Spinal cord (tissue), 10 donors: ENCODE data around the gene MPL. TPM values are rescaled to one million over a fixed set of nuclear protein-coding genes. Genes with fewer than 3 reads are reported as not detected.
A peak's percentile ranks its signal among the peaks of the same experiment; 100 is the strongest.
"Not testable (repeated sequence)": the region's sequence is repeated elsewhere in the genome, so short reads cannot be mapped to it uniquely, and the experiment has no call there.

ENCODE experiments used
- DNase-seq, 6 donors: peaks; one replicate each; pipeline versions ENCODE4 v3.0.0 to v3.0.0-alpha.2; 2013 to 2015; ENCODE audit warnings: low spot score in 6 of 6, low read depth in 4 of 6
- H3K27ac ChIP-seq: one replicate; pipeline ENCODE4 v1.5.1; 2013; ENCODE audit warnings: low read depth, low read length, control low read depth
- H3K27me3 ChIP-seq: one replicate; pipeline ENCODE4 v1.6.1; 2013; ENCODE audit warnings: low read length; ENCODE audit not compliant: control insufficient read depth, insufficient read depth
- H3K36me3 ChIP-seq: one replicate; pipeline ENCODE4 v1.6.1; 2013; ENCODE audit warnings: low read length; ENCODE audit not compliant: control insufficient read depth, insufficient read depth
- H3K4me1 ChIP-seq: one replicate; pipeline ENCODE4 v1.6.1; 2013; ENCODE audit warnings: low read length; ENCODE audit not compliant: control insufficient read depth, insufficient read depth
- H3K4me3 ChIP-seq: one replicate; pipeline ENCODE4 v1.5.1; 2013; ENCODE audit warnings: low read depth, low read length, control low read depth
- H3K9me3 ChIP-seq: one replicate; pipeline ENCODE4 v1.6.1; 2013; ENCODE audit warnings: low read length; ENCODE audit not compliant: control insufficient read depth, insufficient read depth
- WGBS: methylation state at CpG from one replicate; pipeline ENCODE4 v1.1.5; 2013; ENCODE audit warnings: missing lambda C conversion rate; ENCODE audit not compliant: insufficient coverage; 5-methylcytosine and 5-hydroxymethylcytosine counted together
- polyA plus RNA-seq, 2 donors: library from polyadenylated mRNA; unstranded; fragments of 120-200 nt; gene quantifications; one replicate each; pipeline ENCODE4 v1.2.1, GENCODE V29; 2013; ENCODE audit not compliant: insufficient read length in 2 of 2
- total RNA-seq, 2 donors: library from RNA; depleted of rRNA in 1 of 2; stranded (reverse); fragments of 120-200 nt in 1 of 2; fragments of >200 nt in 1 of 2; gene quantifications; one replicate each; pipeline versions ENCODE4 v1.2.3 to v1.2.4, GENCODE V29; 2013 to 2014
- donor health status: healthy.

MPL gene
- total and polyA plus RNA-seq, 4 donors, result 0.11 to 1.2 (median 0.40) TPM

DNA sequence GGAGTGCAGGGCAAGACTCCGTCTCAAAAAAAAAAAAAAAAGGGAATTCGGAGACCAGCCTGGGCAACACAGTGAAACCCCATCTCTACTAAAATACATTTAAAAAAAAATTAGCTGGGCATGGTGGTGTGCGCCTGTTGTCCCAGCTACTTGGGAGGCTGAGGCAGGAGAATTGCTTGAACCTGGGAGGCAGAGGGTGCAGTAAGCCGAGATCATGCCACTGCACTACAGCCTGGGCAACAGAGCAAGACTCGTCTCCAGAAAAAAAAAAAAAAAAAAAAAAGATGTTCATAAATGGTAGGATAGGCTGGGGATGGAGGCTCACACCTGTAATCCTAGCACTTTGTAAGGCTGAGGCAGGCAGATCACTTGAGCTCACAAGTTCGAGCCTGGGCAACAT is 32.2 kb downstream of the MPL start:
- not testable (repeated sequence) for H3K4me3 ChIP-seq, H3K9me3 ChIP-seq, H3K27me3 ChIP-seq, DNase-seq, H3K27ac ChIP-seq
- Histone ChIP-seq H3K4me1 (peaks cover 31% of the 10 kb centered on the region), H3K36me3 (peaks cover 22% of the 10 kb centered on the region)
- 93% methylated on average over 3 of the region's 6 CpGs for WGBS

DNA sequence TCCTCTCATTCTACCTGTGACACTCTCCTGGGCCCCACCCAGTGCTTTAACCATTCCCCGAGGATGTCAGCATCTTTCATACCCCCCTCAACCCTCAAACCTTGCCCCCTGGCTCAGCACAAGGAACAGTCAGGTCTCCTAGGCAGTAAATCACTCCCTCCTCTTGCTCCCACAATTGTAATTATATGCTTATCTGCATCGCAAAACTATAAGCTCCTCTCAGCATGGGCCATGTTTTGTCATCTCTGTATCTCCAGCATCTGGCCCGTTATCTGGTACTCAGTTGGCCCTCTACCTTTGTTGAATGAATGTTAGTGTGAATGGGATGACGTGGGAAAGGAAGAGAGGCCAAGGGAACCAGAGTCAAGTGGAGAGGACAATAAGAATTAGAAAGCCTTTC is 32.9 kb downstream of the MPL start:
- no peak for DNase-seq
- peaks cover 14% of the 10 kb centered on the region for H3K36me3 ChIP-seq
- no peaks in the 10 kb centered on the region for H3K27me3 ChIP-seq
- H3K9me3 ChIP-seq, result no peaks in the 10 kb centered on the region
- 73% methylated on average over 2 of the region's 4 CpGs for WGBS
- peaks cover 31% of the 10 kb centered on the region for H3K4me1 ChIP-seq
- no peak overlapping the region for H3K27ac ChIP-seq
- no peak overlapping the region for H3K4me3 ChIP-seq

GRCh38 chr1:43372172-43372571 is 34.6 kb downstream of the MPL start:
- 100% methylated on average over 2 of the region's 5 CpGs for WGBS
- Histone ChIP-seq H3K27ac (no peak overlapping the region), H3K9me3 (no peaks in the 10 kb centered on the region), H3K4me1 (peaks cover 17% of the 10 kb centered on the region), H3K4me3 (no peak overlapping the region), H3K36me3 (peaks cover 2% of the 10 kb centered on the region), H3K27me3 (no peaks in the 10 kb centered on the region)
- DNase-seq, result no peak

GRCh38 chr1:43373066-43373940 is 35.7 kb downstream of the MPL start:
- H3K4me1 ChIP-seq, result peaks cover 9% of the 10 kb centered on the region
- no peak overlapping the region for H3K27ac ChIP-seq
- no peak overlapping the region for H3K4me3 ChIP-seq
- 69% methylated on average over 4 of the region's 4 CpGs for WGBS
- no peaks in the 10 kb centered on the region for H3K27me3 ChIP-seq
- H3K9me3 ChIP-seq, result no peaks in the 10 kb centered on the region
- H3K36me3 ChIP-seq, result peaks cover 2% of the 10 kb centered on the region
- DNase-seq, result no peak

DNA sequence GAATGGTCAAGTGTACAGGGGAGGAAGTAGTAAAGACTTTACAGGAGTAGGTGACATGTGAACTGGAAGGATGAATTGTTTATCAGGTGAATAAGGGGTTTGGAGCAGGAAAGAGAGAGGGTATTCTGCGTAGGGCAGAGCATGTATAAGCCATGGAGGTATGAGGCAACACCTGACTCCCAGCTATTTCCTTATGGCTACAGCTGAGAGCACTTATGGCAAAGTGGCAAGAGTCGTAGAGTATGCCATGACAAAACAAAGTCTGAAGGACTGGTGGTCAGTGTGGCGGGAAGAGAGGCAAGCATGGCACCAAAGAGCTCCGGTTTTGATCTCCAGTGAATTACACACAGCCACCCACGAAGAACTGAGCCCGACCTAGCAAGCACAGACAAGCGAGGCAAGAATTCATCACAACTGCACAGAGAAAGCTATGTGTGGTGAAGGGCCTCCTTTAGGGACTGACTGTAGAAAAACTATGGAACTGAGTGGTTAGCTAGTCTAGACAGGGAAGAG is 39.2 kb downstream of the MPL start:
- WGBS, result 96% methylated on average over 3 of the region's 7 CpGs
- H3K27ac ChIP-seq, result no peak overlapping the region
- H3K36me3 ChIP-seq, result peaks cover 3% of the 10 kb centered on the region

GRCh38 chr1:43377831-43378230 is 40.2 kb downstream of the MPL start:
- Histone ChIP-seq H3K27me3 (no peaks in the 10 kb centered on the region), H3K36me3 (peaks cover 3% of the 10 kb centered on the region), H3K27ac (no peak overlapping the region), H3K9me3 (no peaks in the 10 kb centered on the region), H3K4me3 (no peak overlapping the region), H3K4me1 (peaks cover 12% of the 10 kb centered on the region)
- no CpG with 5 or more reads among the region's 1 CpG for WGBS
- no peak for DNase-seq

More for the DNA sequence above, 39.2 kb downstream of the MPL start:
- DNase-seq, result no peak
- Histone ChIP-seq H3K27me3 (no peaks in the 10 kb centered on the region), H3K4me1 (peaks cover 4% of the 10 kb centered on the region), H3K4me3 (no peak overlapping the region), H3K9me3 (no peaks in the 10 kb centered on the region)

DNA sequence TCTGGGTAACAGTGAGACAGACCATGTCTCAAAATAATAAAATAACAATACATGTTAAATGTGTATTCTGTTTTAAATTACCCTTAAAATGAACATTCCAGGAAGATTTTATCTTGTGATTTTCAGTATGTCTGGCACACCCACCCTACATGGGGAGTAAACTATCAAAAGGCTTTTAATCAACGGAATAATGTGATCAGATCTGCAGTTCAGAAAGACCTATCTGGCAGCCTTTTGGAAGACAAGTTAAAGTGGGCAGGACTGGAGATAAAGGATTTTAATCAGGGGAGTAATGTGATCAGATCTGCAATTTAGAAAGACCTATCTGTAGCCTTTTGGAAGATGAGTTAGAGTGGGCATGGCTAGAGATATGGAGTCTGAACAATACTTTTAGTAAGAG is 41.9 kb downstream of the MPL start:
- H3K27ac ChIP-seq, result no peak overlapping the region
- no peaks in the 10 kb centered on the region for H3K9me3 ChIP-seq
- peaks cover 5% of the 10 kb centered on the region for H3K36me3 ChIP-seq
- no peak overlapping the region for H3K4me3 ChIP-seq
- H3K27me3 ChIP-seq, result no peaks in the 10 kb centered on the region
- 100% methylated on average over 1 of the region's 1 CpG for WGBS
- DNase-seq, result no peak
- peaks cover 16% of the 10 kb centered on the region for H3K4me1 ChIP-seq

DNA sequence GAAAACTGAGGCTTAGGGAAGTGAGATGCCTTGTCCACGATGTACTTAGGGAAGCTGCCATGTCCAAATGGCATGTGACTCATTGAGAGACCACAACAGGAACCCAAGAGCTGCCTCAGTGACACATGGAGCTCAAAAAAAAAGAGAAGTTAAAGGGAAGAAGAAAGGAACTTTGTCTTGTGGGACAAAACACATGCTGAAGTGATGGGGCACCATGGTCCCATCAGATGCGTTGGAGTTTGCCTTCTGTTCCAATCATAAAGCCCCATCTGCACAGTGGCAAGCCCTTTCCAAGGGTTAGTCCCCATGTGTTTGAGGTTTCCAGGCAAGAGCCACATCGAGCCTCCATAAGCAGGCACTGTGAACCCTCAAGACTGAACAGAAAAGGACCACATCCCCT is 44.0 kb downstream of the MPL start:
- no peak overlapping the region for H3K4me3 ChIP-seq
- peaks cover 16% of the 10 kb centered on the region for H3K4me1 ChIP-seq
- no peaks in the 10 kb centered on the region for H3K9me3 ChIP-seq
- no peak for DNase-seq
- H3K27me3 ChIP-seq, result no peaks in the 10 kb centered on the region
- peak overlapping the region; percentile 65 for H3K27ac ChIP-seq
- H3K36me3 ChIP-seq, result peaks cover 22% of the 10 kb centered on the region
- WGBS, result 71% methylated on average over 3 of the region's 3 CpGs

- peak in 2 of 6 donors; percentile 71 to 77 for DNase-seq
- no peak overlapping the region for H3K4me3 ChIP-seq
- peaks cover 16% of the 10 kb centered on the region for H3K4me1 ChIP-seq
- H3K27me3 ChIP-seq, result no peaks in the 10 kb centered on the region
- H3K9me3 ChIP-seq, result no peaks in the 10 kb centered on the region
- 31% methylated on average over 5 of the region's 6 CpGs for WGBS
- peaks cover 25% of the 10 kb centered on the region for H3K36me3 ChIP-seq
- H3K27ac ChIP-seq, result peak overlapping the region; percentile 65
These were observed 44.6 kb downstream of the MPL start for GRCh38 chr1:43382027-43382779.
